ENCODE data around the gene C16orf54. TPM values are rescaled to one million over a fixed set of nuclear protein-coding genes. Genes with fewer than 3 reads are reported as not detected.

Gene C16orf54
- total and polyA plus RNA-seq, 2 donors (not counting 3 experiments of a cell fraction or from before 2014, with no cell fraction given) = not detected

GRCh38 chr16:29730649-29731048 lies 15.1 kb downstream of the C16orf54 start:
- POLR2A ChIA-PET = no interaction called here
- H3K9me1 ChIP-seq (replicated peaks; ENCODE audit: control insufficient read depth, extremely low read depth, insufficient read depth, low read length) = no peaks in the 10 kb centered on the region
- CTCF ChIA-PET = interaction anchor here (0.9 to 6.7 kb wide), 3 partner anchors 31 to 118 kb away, joined by 3 to 89 read pairs (median 7); no protein-coding TSS in a partner anchor
- H2AFZ ChIP-seq (ENCODE audit: low read depth, low read length) = no peak overlapping the region
- no peaks in the 10 kb centered on the region for H4K20me1 ChIP-seq (replicated peaks; ENCODE audit: control insufficient read depth, extremely low read depth, insufficient read depth, low read length)
- no peaks in the 10 kb centered on the region for H3K79me2 ChIP-seq (ENCODE audit: control insufficient read depth, insufficient read depth, low read length)
- no TSS peak for BruUV-seq (replicated peaks)
- H3K9me3 ChIP-seq (replicated peaks; ENCODE audit: control insufficient read depth, insufficient read depth, low read length) = no peaks in the 10 kb centered on the region
- H3K4me2 ChIP-seq (ENCODE audit: insufficient read depth, low read length) = no peak overlapping the region
- H3K27me3 ChIP-seq (ENCODE audit: control insufficient read depth in 2 of 2, insufficient read depth in 2 of 2, low read length in 2 of 2) = peaks cover 2 to 6% of the 10 kb centered on the region in 2 experiments
- FAIRE-seq (no peak), DNase-seq (ENCODE audit: low read depth, low spot score) (no peak)
- no peak overlapping the region for H3K9ac ChIP-seq (replicated peaks; ENCODE audit: extremely low read depth, insufficient read depth, low read length)
- intact Hi-C loops (cut with micrococcal nuclease) (no loop called here), dilution Hi-C loops (cut with MboI; ENCODE audit: extremely low pct_ligation_motif_present, low sequenced_read_pairs) (no loop called here)
- H3K4me1 ChIP-seq (ENCODE audit: control insufficient read depth, extremely low read depth, insufficient read depth, low read length) = no peaks in the 10 kb centered on the region
- no peak overlapping the region for H3K4me3 ChIP-seq (replicated peaks in 1 of 3; ENCODE audit: insufficient read depth in 1 of 3, low read depth in 1 of 3, low read length in 3 of 3)
- no peaks in the 10 kb centered on the region for H3K36me3 ChIP-seq (ENCODE audit: control insufficient read depth in 2 of 2, extremely low read depth in 1 of 2, insufficient read depth in 2 of 2, low read length in 2 of 2)
- no peak overlapping the region for H3K27ac ChIP-seq (ENCODE audit: insufficient read depth, low read depth, low read length)
- TF ChIP-seq GATA2 (IDR thresholded peaks at IDR 0.05; ENCODE audit: insufficient read depth, insufficient read length, low read depth, low read length) (no peak), POLR2A (IDR thresholded peaks at IDR 0.05; ENCODE audit: low read depth, low read length) (no peak), CTCF (IDR thresholded peaks at IDR 0.05; ENCODE audit: extremely low read depth in 1 of 2, insufficient read depth in 1 of 2, low read depth in 1 of 2, low read length in 2 of 2) (no peak), MAX (IDR thresholded peaks at IDR 0.05; ENCODE audit: insufficient read depth, insufficient read length) (no peak), EZH2 (IDR thresholded peaks at IDR 0.05; ENCODE audit: borderline replicate concordance, low read depth, low read length, severe bottlenecking) (no peak), POLR2AphosphoS5 (IDR thresholded peaks at IDR 0.05; ENCODE audit: insufficient read depth, low read depth, low read length) (no peak), MYC (IDR thresholded peaks at IDR 0.05; ENCODE audit: low read depth, low read length) (no peak), FOS (IDR thresholded peaks at IDR 0.05; ENCODE audit: borderline replicate concordance, insufficient read depth, low read length) (no peak), JUN (IDR thresholded peaks at IDR 0.05; ENCODE audit: borderline replicate concordance, insufficient read depth, insufficient read length, low read depth) (no peak)
